ENCODE measurements around the gene ITSN1.
"Not testable (repeated sequence)": the region's sequence is repeated elsewhere in the genome, so short reads cannot be mapped to it uniquely, and the experiment has no call there.

Gene ITSN1

DNA sequence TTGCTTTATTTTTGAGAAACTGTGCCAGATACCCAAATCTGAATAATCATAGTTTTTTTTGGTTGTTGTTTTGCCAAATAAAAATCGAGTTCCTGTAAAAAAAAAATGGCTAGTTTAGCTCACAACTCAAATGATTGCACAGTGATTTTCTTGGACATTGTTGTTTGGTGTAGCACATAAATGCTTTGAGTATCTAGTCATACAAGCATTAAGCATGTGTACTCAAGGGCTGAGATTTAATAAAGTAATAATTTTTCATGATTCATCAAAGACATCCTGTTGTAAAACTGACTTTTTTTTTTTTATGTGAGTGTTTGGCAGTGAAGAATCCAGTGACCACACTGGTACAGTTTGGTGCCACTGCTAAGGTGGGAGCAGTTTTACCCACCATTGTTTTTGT is 18.8 kb downstream of the ITSN1 start:
- no peaks in the 10 kb centered on the region for H3K9me3 Mint-ChIP-seq
- DNase-seq: no peak
- no peaks in the 10 kb centered on the region for H3K36me3 Mint-ChIP-seq (ENCODE audit: low read depth)
- no peak overlapping the region for H3K27ac Mint-ChIP-seq
- no peaks in the 10 kb centered on the region for H3K27me3 Mint-ChIP-seq
- no peaks in the 10 kb centered on the region for H3K4me1 Mint-ChIP-seq (ENCODE audit: low read depth)
- H3K4me3 Mint-ChIP-seq: no peak overlapping the region

DNA sequence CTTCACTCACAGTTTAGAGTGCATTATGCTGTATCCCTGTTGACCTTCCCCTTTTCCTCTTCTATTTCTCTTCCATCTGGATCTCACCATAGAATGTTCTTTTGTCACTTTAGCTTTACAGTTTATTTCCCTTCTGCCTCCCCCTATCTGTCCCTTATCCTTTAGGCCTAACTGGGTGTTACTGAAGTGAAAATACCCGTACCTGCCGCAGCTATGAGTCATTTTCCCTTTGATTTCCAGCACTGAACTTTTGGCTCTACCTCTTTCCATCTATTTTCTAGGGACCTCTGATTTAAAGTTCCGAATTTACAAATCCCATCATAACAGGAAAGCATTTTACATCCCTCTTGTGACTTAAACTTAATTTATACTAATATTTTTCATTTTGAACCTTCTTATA is 19.7 kb downstream of the ITSN1 start:
- H3K27me3 Mint-ChIP-seq: no peaks in the 10 kb centered on the region
- H3K4me3 Mint-ChIP-seq: no peak overlapping the region
- no peaks in the 10 kb centered on the region for H3K4me1 Mint-ChIP-seq (ENCODE audit: low read depth)
- DNase-seq: no peak
- H3K27ac Mint-ChIP-seq: no peak overlapping the region
- H3K9me3 Mint-ChIP-seq: no peaks in the 10 kb centered on the region
- no peaks in the 10 kb centered on the region for H3K36me3 Mint-ChIP-seq (ENCODE audit: low read depth)

DNA sequence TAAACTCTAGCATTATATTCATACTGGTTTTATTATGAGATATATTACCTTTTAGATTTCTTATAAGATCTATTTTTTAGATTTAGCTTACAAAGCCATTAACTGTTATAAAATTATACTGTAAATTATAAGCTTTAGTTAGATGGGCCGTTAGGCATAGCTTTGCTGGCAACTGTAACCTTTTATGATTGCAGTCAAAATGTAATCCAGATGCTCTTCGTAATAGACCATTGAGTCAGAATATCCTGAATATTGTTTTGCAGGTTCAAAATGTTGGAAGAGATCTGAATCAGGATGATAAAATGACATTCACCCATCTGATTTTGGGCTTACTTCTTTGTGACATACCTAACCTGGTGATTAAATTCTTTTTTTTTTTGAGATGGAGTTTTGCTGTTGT is 20.9 kb downstream of the ITSN1 start:
- no peaks in the 10 kb centered on the region for H3K36me3 Mint-ChIP-seq (ENCODE audit: low read depth)
- no peaks in the 10 kb centered on the region for H3K27me3 Mint-ChIP-seq
- DNase-seq: no peak
- H3K4me1 Mint-ChIP-seq (ENCODE audit: low read depth): no peaks in the 10 kb centered on the region
- no peak overlapping the region for H3K27ac Mint-ChIP-seq
- no peak overlapping the region for H3K4me3 Mint-ChIP-seq
- no peaks in the 10 kb centered on the region for H3K9me3 Mint-ChIP-seq

DNA sequence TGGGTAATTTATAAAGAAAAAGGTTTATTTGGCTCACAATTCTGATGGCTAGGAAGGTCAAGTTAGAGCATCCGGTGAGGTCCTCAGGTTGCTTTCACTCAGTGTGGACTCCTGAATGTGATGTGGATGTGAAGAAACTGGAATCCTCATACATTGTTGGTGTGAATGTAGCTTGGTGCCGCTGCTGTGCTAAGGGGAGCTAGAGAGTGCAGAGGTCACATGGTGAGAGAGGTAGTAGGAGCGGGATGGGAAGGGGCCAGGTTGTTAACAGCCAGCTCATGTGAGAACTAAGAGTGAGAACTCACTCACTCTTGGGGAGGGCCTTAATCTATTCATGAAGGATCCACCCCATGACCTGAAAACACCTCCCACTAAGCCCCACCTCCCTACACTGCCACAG is 21.8 kb downstream of the ITSN1 start:
- H3K27me3 Mint-ChIP-seq: no peaks in the 10 kb centered on the region
- no peak for DNase-seq
- H3K27ac Mint-ChIP-seq: no peak overlapping the region
- H3K36me3 Mint-ChIP-seq (ENCODE audit: low read depth): no peaks in the 10 kb centered on the region
- no peak overlapping the region for H3K4me3 Mint-ChIP-seq
- no peaks in the 10 kb centered on the region for H3K4me1 Mint-ChIP-seq (ENCODE audit: low read depth)
- H3K9me3 Mint-ChIP-seq: no peaks in the 10 kb centered on the region

DNA sequence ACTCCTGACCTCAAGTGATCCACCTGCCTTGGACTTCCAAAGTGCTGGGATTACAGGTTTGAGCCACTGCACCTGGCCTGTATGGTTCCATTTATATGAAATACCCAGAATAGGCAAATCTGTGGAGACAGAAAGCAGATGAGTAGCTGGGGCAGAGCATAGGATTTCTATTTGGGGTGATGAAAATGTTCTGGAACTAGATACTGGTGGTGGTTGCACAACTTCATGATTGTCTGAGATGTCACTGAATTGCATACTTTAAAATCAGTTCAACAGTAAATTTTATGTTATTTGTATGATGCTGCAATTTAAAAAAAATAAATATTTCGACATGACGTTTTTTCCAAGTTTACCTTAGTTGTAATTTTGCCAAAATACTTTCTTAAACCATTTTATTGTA is 23.9 kb downstream of the ITSN1 start:
- DNase-seq: no peak
- Mint-ChIP-seq H3K9me3 (no peaks in the 10 kb centered on the region), H3K27ac (no peak overlapping the region), H3K27me3 (no peaks in the 10 kb centered on the region), H3K36me3 (ENCODE audit: low read depth) (no peaks in the 10 kb centered on the region), H3K4me1 (ENCODE audit: low read depth) (no peaks in the 10 kb centered on the region), H3K4me3 (no peak overlapping the region)

DNA sequence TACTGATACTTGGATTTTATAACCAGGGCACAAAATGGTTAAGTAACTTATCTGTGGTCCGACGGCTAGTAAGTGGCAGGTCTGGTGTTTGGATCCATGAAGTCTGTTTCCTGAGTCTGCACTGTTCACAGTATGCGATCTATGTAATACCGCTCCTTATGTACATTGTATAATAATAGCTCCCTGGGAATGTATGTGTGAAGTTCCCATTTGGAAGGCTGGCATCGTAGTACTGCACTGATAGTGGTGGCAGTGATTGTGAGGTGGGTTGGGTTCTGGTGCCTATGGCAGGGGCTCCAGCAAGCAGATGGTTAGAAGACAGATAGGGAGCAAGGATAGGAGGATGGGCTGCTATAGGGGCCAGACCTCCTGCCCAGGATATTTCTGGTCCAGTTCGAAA is 25.3 kb downstream of the ITSN1 start:
- Mint-ChIP-seq H3K4me3 (no peak overlapping the region), H3K4me1 (ENCODE audit: low read depth) (no peaks in the 10 kb centered on the region), H3K9me3 (no peaks in the 10 kb centered on the region), H3K27me3 (no peaks in the 10 kb centered on the region), H3K27ac (no peak overlapping the region), H3K36me3 (ENCODE audit: low read depth) (no peaks in the 10 kb centered on the region)
- DNase-seq: no peak

DNA sequence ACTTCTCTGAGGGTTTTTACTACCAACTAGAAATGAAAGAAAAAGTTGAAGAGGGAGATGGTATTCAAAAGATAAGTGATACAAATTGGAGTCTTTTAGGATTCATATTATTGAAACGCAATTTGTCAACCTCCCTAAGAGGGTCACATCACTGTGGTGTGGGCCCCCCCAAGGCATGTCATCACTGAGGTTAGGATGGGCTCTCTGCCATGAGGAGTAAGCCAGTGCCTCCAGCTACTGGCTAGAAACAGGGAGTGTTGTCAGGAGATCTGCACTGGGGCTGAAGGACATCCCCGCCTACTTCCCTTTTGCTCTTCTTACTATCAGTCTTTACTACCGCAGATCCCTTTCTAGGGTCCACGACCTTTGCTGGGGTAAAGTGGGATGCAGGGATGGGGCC is 25.9 kb downstream of the ITSN1 start:
- no peak for DNase-seq
- Mint-ChIP-seq H3K27me3 (no peaks in the 10 kb centered on the region), H3K36me3 (ENCODE audit: low read depth) (no peaks in the 10 kb centered on the region), H3K4me1 (ENCODE audit: low read depth) (no peaks in the 10 kb centered on the region), H3K27ac (no peak overlapping the region), H3K9me3 (no peaks in the 10 kb centered on the region), H3K4me3 (no peak overlapping the region)

DNA sequence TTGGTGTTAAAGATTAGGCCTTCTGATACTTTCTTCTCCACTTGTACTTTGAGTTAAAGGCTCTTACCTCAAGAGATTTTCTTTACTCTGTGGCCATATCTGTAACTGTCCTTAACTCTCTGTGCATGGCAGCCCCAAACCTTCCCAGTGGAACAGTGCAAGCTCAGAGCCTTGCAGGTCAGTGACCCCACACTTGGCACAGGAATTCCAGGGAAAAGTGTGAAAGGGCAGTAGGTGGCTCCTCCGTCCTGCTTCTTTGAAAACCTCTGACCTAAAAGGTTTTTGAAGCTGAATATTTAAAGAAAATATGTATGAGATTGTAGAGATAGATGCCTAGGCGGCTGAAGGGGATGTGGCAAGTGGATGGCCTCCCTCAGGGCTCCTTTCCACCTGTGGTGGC is 26.3 kb downstream of the ITSN1 start:
- Mint-ChIP-seq H3K9me3 (no peaks in the 10 kb centered on the region), H3K27me3 (no peaks in the 10 kb centered on the region), H3K27ac (no peak overlapping the region), H3K4me1 (ENCODE audit: low read depth) (no peaks in the 10 kb centered on the region), H3K4me3 (no peak overlapping the region), H3K36me3 (ENCODE audit: low read depth) (no peaks in the 10 kb centered on the region)
- no peak for DNase-seq

DNA sequence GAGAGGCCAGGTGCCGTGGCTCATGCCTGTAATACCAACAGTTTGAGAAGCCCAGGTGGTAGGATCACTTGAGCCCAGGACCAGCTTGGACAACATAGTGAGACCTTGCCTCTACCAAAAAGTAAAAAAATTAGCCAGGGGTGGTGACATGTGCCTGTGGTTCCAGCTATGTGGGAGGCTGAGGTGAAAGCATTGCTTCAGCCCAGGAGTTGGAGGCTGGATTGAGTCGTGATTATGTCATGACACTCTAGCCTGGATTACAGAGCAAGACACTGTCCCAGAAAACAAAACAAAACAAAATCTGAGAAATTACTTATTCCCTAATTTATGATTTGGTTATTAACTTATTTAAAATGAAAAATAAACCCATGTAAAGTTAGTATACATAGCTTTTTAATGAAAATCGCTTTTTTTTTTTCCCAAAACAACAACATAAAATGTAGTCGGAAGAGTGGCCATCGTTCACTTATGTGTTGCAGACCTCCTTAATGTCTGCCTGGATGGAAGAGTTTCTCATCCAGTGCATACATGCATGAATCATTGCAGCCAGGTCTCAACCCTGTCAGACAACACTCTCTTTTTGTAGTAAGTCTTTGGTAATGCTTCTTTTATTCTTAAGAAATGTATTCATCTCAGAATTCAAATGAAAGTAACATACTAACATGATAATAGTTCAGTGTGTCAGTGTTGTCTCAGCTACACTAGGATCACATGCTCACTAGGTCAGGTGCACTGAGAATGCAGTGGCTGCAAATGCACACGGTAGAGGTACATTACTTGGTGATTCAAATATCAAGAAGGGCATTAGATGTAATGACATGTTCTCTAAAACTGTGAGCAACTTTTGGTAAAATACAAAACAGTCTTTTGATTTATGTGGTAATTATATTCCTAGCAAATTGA is 28.0 kb downstream of the ITSN1 start:
- Mint-ChIP-seq H3K4me1 (ENCODE audit: low read depth) (no peaks in the 10 kb centered on the region), H3K9me3 (no peaks in the 10 kb centered on the region), H3K27ac (no peak overlapping the region), H3K27me3 (no peaks in the 10 kb centered on the region), H3K4me3 (no peak overlapping the region), H3K36me3 (ENCODE audit: low read depth) (no peaks in the 10 kb centered on the region)
- DNase-seq: no peak

DNA sequence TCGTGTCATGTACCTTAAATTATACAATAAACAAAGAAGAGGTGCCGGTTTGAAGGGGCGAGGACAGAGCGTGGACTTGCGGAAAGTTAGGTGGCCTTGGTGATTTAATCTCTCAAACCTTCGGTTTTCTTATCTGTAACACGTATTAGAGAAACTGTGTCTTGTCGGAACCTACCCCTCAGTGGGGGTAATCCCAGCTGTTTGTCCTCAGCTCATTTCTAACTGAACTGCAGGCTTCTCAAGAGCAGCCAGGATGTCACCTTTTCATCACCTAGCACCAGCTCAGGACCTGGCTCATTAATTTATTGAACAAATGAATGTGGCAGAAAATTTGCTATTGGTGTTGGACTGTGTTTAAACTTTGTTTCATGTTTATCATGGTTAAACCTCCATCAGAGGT is 31.2 kb downstream of the ITSN1 start:
- H3K4me1 Mint-ChIP-seq (ENCODE audit: low read depth): no peaks in the 10 kb centered on the region
- no peak overlapping the region for H3K27ac Mint-ChIP-seq
- no peaks in the 10 kb centered on the region for H3K9me3 Mint-ChIP-seq
- no peak for DNase-seq
- no peak overlapping the region for H3K4me3 Mint-ChIP-seq
- H3K27me3 Mint-ChIP-seq: no peaks in the 10 kb centered on the region
- H3K36me3 Mint-ChIP-seq (ENCODE audit: low read depth): no peaks in the 10 kb centered on the region

DNA sequence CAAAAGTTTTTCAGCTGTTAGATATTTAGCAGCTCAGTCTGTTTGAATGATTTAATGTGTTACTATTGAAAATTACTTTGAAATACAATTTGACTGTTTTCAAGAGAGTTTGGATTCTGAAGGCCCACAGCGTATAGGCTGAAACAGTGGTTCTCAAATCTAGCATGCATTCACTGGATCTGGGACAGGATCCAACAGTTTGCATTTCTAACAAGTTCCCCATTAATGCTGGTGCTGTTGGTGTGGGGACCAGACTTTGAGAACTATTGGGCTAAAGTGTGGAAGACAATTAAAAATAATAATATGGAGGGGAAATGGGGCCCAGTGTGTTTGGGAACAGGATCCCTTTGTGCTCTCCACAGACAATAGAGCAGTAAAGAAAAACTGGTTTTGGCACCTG is 31.9 kb downstream of the ITSN1 start:
- Mint-ChIP-seq H3K4me1 (ENCODE audit: low read depth) (no peaks in the 10 kb centered on the region), H3K27ac (no peak overlapping the region), H3K9me3 (no peaks in the 10 kb centered on the region), H3K4me3 (no peak overlapping the region), H3K36me3 (ENCODE audit: low read depth) (no peaks in the 10 kb centered on the region), H3K27me3 (no peaks in the 10 kb centered on the region)
- DNase-seq: no peak

DNA sequence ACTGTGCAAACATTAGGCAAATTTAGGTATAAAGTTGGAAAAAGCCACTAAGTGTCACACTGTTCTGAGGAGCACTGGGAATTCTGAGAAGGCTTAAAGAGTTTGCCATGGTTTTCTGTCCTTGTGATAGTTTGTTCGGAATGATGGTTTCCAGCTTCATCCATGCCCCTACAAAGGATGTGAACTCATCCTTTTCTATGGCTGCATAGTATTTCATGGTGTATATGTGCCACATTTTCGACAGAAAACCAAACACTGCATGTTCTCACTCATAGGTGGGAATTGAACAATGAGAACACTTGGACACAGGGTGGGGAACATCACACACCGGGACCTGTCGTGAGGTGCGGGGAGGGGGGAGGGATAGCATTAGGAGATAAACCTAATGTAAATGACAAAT is 34.4 kb downstream of the ITSN1 start:
- DNase-seq; H3K9me3 Mint-ChIP-seq; H3K4me3 Mint-ChIP-seq; H3K27me3 Mint-ChIP-seq; H3K36me3 Mint-ChIP-seq (ENCODE audit: low read depth); H3K4me1 Mint-ChIP-seq (ENCODE audit: low read depth); H3K27ac Mint-ChIP-seq: not testable (repeated sequence)

DNA sequence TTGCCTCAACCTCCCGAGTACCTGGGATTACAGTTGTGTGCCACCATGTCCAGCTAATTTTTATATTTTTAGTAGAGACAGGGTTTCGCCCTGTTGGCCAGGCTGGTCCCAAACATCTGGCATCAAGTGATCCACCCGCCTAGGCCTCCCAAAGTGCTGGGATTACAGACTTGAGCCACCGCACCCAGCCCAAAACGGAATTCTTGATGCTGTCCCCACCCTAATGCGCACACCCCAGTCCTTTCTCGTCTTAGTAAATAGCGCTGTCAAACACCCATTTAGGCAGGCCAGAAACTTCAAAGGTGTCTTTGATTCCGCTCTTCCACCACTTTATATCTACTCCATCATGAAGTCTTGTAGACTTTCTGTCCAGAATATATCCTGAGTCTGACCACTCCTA is 35.1 kb downstream of the ITSN1 start:
- DNase-seq: no peak
- Mint-ChIP-seq H3K27me3 (peaks cover 5% of the 10 kb centered on the region), H3K4me3 (no peak overlapping the region), H3K9me3 (no peaks in the 10 kb centered on the region), H3K4me1 (ENCODE audit: low read depth) (no peaks in the 10 kb centered on the region), H3K36me3 (ENCODE audit: low read depth) (no peaks in the 10 kb centered on the region), H3K27ac (no peak overlapping the region)

DNA sequence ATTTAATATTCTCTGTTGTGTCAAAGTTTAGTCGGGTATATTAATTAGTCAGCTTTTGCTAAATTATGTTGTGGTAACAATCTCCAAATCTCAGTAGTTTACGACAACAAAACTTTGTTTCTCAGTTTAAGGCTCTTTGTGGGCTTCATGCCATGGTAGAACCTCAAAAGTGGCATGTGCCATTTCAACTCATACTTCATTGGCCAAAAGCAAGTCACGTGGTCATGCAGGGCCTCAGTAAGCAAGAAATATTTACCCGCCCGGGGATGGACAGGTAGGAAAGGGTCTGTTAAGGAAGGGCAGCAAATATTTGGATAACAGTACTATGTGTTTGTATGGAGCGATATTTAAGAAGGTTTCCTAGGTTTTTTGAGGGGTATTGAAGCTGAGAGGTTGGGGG is 38.6 kb downstream of the ITSN1 start:
- no peaks in the 10 kb centered on the region for H3K36me3 Mint-ChIP-seq (ENCODE audit: low read depth)
- DNase-seq: no peak

DNA sequence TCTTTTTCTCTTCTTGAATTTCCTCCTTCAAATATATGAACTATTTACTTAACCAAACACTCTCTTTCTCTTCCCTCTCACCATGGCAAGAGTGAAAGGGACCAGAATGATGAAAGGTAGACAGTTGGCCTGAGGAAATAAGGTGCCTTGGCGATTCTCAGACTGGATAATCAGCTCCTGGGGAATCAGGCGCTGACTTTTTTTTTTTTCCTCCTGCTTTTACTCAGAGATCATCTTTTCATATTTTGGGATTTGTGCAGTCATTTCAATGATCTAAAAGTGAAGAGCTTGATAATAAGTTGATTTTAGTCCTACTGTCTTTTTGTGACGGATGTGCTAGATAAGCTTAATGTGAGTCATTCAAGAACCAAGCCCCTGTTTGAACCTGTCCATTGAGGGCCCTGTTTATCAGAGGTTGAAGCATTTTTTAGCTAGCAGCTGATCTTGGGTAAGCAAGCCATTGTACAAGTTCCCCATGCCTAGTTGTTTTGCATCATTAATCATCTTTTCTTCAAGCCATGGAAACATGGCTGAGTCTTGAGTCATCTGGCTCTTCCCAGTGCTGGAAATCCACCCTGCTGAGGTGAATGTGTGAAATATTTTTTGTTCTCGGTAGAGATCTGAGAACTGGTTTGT is 40.8 kb downstream of the ITSN1 start:
- H3K4me1 Mint-ChIP-seq (ENCODE audit: low read depth): peaks cover 2% of the 10 kb centered on the region
- no peak overlapping the region for H3K27ac Mint-ChIP-seq
- no peak overlapping the region for H3K4me3 Mint-ChIP-seq
- H3K36me3 Mint-ChIP-seq (ENCODE audit: low read depth): no peaks in the 10 kb centered on the region
- H3K27me3 Mint-ChIP-seq: peaks cover 19% of the 10 kb centered on the region
- no peaks in the 10 kb centered on the region for H3K9me3 Mint-ChIP-seq
- no peak for DNase-seq

More for the DNA sequence above, 38.6 kb downstream of the ITSN1 start:
- no peak overlapping the region for H3K4me3 Mint-ChIP-seq
- H3K27ac Mint-ChIP-seq: no peak overlapping the region
- H3K4me1 Mint-ChIP-seq (ENCODE audit: low read depth): peaks cover 2% of the 10 kb centered on the region
- peaks cover 19% of the 10 kb centered on the region for H3K27me3 Mint-ChIP-seq
- no peaks in the 10 kb centered on the region for H3K9me3 Mint-ChIP-seq

Data from activated T-cell treated with anti-CD3 and anti-CD28 coated beads, Interleukin-2, amount 50 U/mL, for 24 hours (primary cell).